ENCODE measurements around the gene CHM. TPM values are rescaled to one million over a fixed set of nuclear protein-coding genes. Genes with fewer than 3 reads are reported as not detected.

CHM gene
- 10 to 100 TPM in 1 of 4 donors, 1 to 10 TPM in 3; 5.6 to 15.6 (median 7.1) TPM for polyA plus RNA-seq
- long read RNA-seq, donor 1, full-length matches to known transcripts = 2 of 2 reads
- long read RNA-seq, donor 1, partial matches to known transcripts = 0 of 2 reads
- long read RNA-seq, donor 1, other reads (novel, unspliced or antisense) = 0 of 2 reads
- long read RNA-seq, donor 2, full-length matches to known transcripts = 3 of 3 reads
- long read RNA-seq, donor 2, partial matches to known transcripts = 0 of 3 reads
- long read RNA-seq, donor 2, other reads (novel, unspliced or antisense) = 0 of 3 reads
- long read RNA-seq, donor 3 = 0 reads
- long read RNA-seq, donor 4 = 0 reads
- long read RNA-seq, donor 5 = 0 reads
- long read RNA-seq, donor 6, full-length matches to known transcripts = 1 of 1 reads
- long read RNA-seq, donor 6, partial matches to known transcripts = 0 of 1 reads
- long read RNA-seq, donor 6, other reads (novel, unspliced or antisense) = 0 of 1 reads
- long read RNA-seq, donor 7, full-length matches to known transcripts = 1 of 1 reads
- long read RNA-seq, donor 7, partial matches to known transcripts = 0 of 1 reads
- long read RNA-seq, donor 7, other reads (novel, unspliced or antisense) = 0 of 1 reads
- long read RNA-seq, donor 8 = 0 reads
- long read RNA-seq, donor 9, partial matches to known transcripts = 0 of 1 reads
- long read RNA-seq, donor 9, other reads (novel, unspliced or antisense) = 0 of 1 reads
- long read RNA-seq, donor 10, full-length matches to known transcripts = 4 of 4 reads
- long read RNA-seq, donor 10, partial matches to known transcripts = 0 of 4 reads
- long read RNA-seq, donor 10, other reads (novel, unspliced or antisense) = 0 of 4 reads

GRCh38 chrX:86047174-86047935 is at the start of gene CHM:
TSS of gene CHM (minus strand) at chrX:86047558. CDS start at chrX:86047532, 26 bp downstream.
- H3K27ac ChIP-seq (ENCODE audit: low read depth in 1 of 3, low read length in 2 of 3) = peak within 1 kb of the TSS in 2 of 3 donors; percentile 93 to 94
- no peaks in the 10 kb centered on the region for H3K27me3 ChIP-seq (ENCODE audit: control insufficient read depth in 3 of 3, insufficient read depth in 3 of 3, low read length in 3 of 3)
- H3K36me3 ChIP-seq (ENCODE audit: control insufficient read depth in 3 of 3, insufficient read depth in 2 of 3, low read depth in 1 of 3, low read length in 3 of 3) = no peaks in the 10 kb centered on the region
- FAIRE-seq = no peak
- H3K9me3 ChIP-seq (ENCODE audit: control insufficient read depth in 2 of 2, insufficient read depth in 1 of 2, low read depth in 1 of 2, low read length in 1 of 2) = no peaks in the 10 kb centered on the region
- WGBS, 3 donors = 2 to 29% (median 6%) methylated on average over 25 of the region's 25 CpGs
- H3K4me1 ChIP-seq (ENCODE audit: control insufficient read depth in 3 of 3, insufficient read depth in 2 of 3, low read depth in 1 of 3, low read length in 2 of 3) = peaks cover 0 to 6% (median 0%) of the 10 kb centered on the region in 3 donors
- H3K4me3 ChIP-seq (ENCODE audit: low read depth in 1 of 3, low read length in 3 of 3) = peak within 1 kb of the TSS; percentile 19 to 78 (median 43)
- peak; percentile 85 to 88 for DNase-seq

GRCh38 chrX:86078650-86079049 is 31.3 kb upstream of the CHM start:
- Histone ChIP-seq H3K9me3 (ENCODE audit: control insufficient read depth in 2 of 2, insufficient read depth in 1 of 2, low read depth in 1 of 2, low read length in 1 of 2) (no peaks in the 10 kb centered on the region), H3K27ac (ENCODE audit: low read depth in 1 of 3, low read length in 2 of 3) (no peak overlapping the region), H3K4me3 (ENCODE audit: low read depth in 1 of 3, low read length in 3 of 3) (no peak overlapping the region), H3K36me3 (ENCODE audit: control insufficient read depth in 3 of 3, insufficient read depth in 2 of 3, low read depth in 1 of 3, low read length in 3 of 3) (no peaks in the 10 kb centered on the region), H3K4me1 (ENCODE audit: control insufficient read depth in 3 of 3, insufficient read depth in 2 of 3, low read depth in 1 of 3, low read length in 2 of 3) (no peaks in the 10 kb centered on the region), H3K27me3 (ENCODE audit: control insufficient read depth in 3 of 3, insufficient read depth in 3 of 3, low read length in 3 of 3) (no peaks in the 10 kb centered on the region)
- DNase-seq = no peak
- WGBS, 3 donors = 36 to 41% (median 40%) methylated on average over 5 of the region's 5 CpGs
- FAIRE-seq = no peak

DNA sequence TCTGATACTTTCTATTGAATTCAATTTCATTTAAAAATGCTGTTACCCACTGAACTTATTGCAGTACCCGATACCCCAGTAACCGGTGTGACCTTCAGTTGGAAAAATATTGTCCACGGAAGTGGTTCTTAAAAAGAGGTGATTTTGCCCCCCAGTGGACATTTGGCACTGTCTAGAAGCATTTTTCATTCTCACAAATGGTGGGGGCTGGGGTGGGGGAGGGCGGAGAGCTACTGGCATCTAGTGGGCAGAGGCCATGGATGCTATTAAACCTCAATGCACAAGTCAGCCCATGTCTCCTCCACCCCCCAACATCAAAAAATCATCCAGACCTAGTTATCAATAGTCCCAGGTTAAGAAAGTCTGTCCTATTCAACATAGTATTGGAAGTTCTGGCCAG is 19.6 kb upstream of the CHM start:
- no peak for FAIRE-seq

DNA sequence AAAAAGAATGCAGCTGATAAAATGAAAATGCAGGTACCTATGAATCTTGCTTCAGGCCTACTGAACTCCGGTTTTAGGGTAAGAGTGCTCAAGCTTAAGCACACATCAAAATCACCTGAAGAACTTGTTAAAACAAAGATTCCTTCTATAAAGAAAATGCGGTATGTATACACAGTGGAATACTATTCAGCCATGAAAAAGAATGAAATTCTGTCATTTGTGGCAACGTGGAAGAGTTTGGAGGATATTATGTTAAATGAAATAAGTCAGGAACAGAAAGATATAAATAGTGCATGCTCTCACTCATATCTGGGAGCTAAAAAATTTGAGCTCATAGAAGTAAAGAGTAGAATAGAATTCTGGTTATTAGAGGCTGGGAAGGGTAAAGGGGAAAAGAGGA is 14.0 kb upstream of the CHM start:
- H3K4me1 ChIP-seq (ENCODE audit: control insufficient read depth in 3 of 3, insufficient read depth in 2 of 3, low read depth in 1 of 3, low read length in 2 of 3) = no peaks in the 10 kb centered on the region
- 77 to 83% (median 82%) methylated on average over 3 of the region's 3 CpGs for WGBS, 3 donors
- no peaks in the 10 kb centered on the region for H3K36me3 ChIP-seq (ENCODE audit: control insufficient read depth in 3 of 3, insufficient read depth in 2 of 3, low read depth in 1 of 3, low read length in 3 of 3)
- no peak overlapping the region for H3K4me3 ChIP-seq (ENCODE audit: low read depth in 1 of 3, low read length in 3 of 3)
- H3K9me3 ChIP-seq (ENCODE audit: control insufficient read depth in 2 of 2, insufficient read depth in 1 of 2, low read depth in 1 of 2, low read length in 1 of 2) = no peaks in the 10 kb centered on the region
- no peak for DNase-seq
- no peaks in the 10 kb centered on the region for H3K27me3 ChIP-seq (ENCODE audit: control insufficient read depth in 3 of 3, insufficient read depth in 3 of 3, low read length in 3 of 3)
- peak; percentile 19 for FAIRE-seq
- H3K27ac ChIP-seq (ENCODE audit: low read depth in 1 of 3, low read length in 2 of 3) = no peak overlapping the region

More for the DNA sequence above, 19.6 kb upstream of the CHM start:
- 68 to 73% (median 70%) methylated on average over 4 of the region's 4 CpGs for WGBS, 3 donors
- no peak overlapping the region for H3K27ac ChIP-seq (ENCODE audit: low read depth in 1 of 3, low read length in 2 of 3)
- no peaks in the 10 kb centered on the region for H3K36me3 ChIP-seq (ENCODE audit: control insufficient read depth in 3 of 3, insufficient read depth in 2 of 3, low read depth in 1 of 3, low read length in 3 of 3)
- no peak overlapping the region for H3K4me3 ChIP-seq (ENCODE audit: low read depth in 1 of 3, low read length in 3 of 3)
- H3K9me3 ChIP-seq (ENCODE audit: control insufficient read depth in 2 of 2, insufficient read depth in 1 of 2, low read depth in 1 of 2, low read length in 1 of 2) = no peaks in the 10 kb centered on the region
- DNase-seq = no peak
- no peaks in the 10 kb centered on the region for H3K27me3 ChIP-seq (ENCODE audit: control insufficient read depth in 3 of 3, insufficient read depth in 3 of 3, low read length in 3 of 3)
- H3K4me1 ChIP-seq (ENCODE audit: control insufficient read depth in 3 of 3, insufficient read depth in 2 of 3, low read depth in 1 of 3, low read length in 2 of 3) = no peaks in the 10 kb centered on the region

DNA sequence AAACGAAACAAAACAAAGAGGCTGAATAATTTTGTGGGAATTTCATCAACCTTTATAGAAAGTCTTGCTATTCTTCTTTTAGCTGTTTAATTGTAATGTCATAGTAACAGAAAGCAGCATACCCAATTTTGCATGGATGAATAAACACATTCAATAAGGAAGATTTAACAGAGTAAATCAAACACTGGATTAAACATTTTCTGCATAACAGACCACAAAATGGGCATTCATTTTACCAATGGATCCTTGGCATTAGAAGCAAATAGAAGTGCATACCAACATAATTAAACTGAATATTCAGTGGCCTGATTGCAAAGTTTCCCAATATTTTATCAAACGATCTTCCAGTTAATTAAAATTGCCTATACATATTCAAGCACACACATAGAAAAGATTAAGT is 4.4 kb upstream of the CHM start:
- Histone ChIP-seq H3K27ac (ENCODE audit: low read depth in 1 of 3, low read length in 2 of 3) (no peak overlapping the region), H3K4me3 (ENCODE audit: low read depth in 1 of 3, low read length in 3 of 3) (no peak overlapping the region), H3K27me3 (ENCODE audit: control insufficient read depth in 3 of 3, insufficient read depth in 3 of 3, low read length in 3 of 3) (no peaks in the 10 kb centered on the region), H3K4me1 (ENCODE audit: control insufficient read depth in 3 of 3, insufficient read depth in 2 of 3, low read depth in 1 of 3, low read length in 2 of 3) (no peaks in the 10 kb centered on the region), H3K36me3 (ENCODE audit: control insufficient read depth in 3 of 3, insufficient read depth in 2 of 3, low read depth in 1 of 3, low read length in 3 of 3) (no peaks in the 10 kb centered on the region), H3K9me3 (ENCODE audit: control insufficient read depth in 2 of 2, insufficient read depth in 1 of 2, low read depth in 1 of 2, low read length in 1 of 2) (no peaks in the 10 kb centered on the region)
- FAIRE-seq (no peak), DNase-seq (no peak)
- 45 to 68% (median 67%) methylated on average over 2 of the region's 2 CpGs for WGBS, 3 donors

DNA sequence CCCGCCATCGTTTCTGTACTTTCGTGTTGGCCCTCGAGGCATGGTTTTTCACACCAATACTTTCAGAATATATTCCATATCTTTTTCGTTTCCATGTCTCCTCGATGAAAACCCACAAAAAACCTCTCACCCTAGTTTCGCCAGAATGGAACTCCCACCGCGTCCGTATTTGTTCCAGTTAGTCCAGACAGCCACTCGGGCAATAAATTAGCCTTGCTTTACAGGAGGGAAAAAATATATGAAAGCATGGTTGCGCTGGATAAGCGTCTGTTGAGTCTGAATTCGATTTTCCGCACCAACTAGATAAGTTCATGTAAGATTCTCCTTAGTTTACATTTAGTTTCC is 550 bp upstream of the CHM start:
- Histone ChIP-seq H3K4me1 (ENCODE audit: control insufficient read depth in 3 of 3, insufficient read depth in 2 of 3, low read depth in 1 of 3, low read length in 2 of 3) (peaks cover 0 to 6% (median 0%) of the 10 kb centered on the region in 3 donors), H3K9me3 (ENCODE audit: control insufficient read depth in 2 of 2, insufficient read depth in 1 of 2, low read depth in 1 of 2, low read length in 1 of 2) (no peaks in the 10 kb centered on the region), H3K4me3 (ENCODE audit: low read depth in 1 of 3, low read length in 3 of 3) (peak overlapping the region in 2 of 3 donors; percentile 43 to 78), H3K27ac (ENCODE audit: low read depth in 1 of 3, low read length in 2 of 3) (peak overlapping the region in 2 of 3 donors; percentile 10 to 93), H3K27me3 (ENCODE audit: control insufficient read depth in 3 of 3, insufficient read depth in 3 of 3, low read length in 3 of 3) (no peaks in the 10 kb centered on the region), H3K36me3 (ENCODE audit: control insufficient read depth in 3 of 3, insufficient read depth in 2 of 3, low read depth in 1 of 3, low read length in 3 of 3) (no peaks in the 10 kb centered on the region)
- no peak for FAIRE-seq
- 28 to 47% (median 32%) methylated on average over 15 of the region's 15 CpGs for WGBS, 3 donors
- no peak for DNase-seq

GRCh38 chrX:86044216-86044615 is 3.1 kb downstream of the CHM start:
- no peak for DNase-seq
- H3K4me3 ChIP-seq (ENCODE audit: low read depth in 1 of 3, low read length in 3 of 3) = no peak overlapping the region
- no peak for FAIRE-seq

More at GRCh38 chrX:86044216-86044615, 3.1 kb downstream of the CHM start:
- H3K27ac ChIP-seq (ENCODE audit: low read depth in 1 of 3, low read length in 2 of 3) = no peak overlapping the region
- peaks cover 0 to 4% (median 0%) of the 10 kb centered on the region in 3 donors for H3K36me3 ChIP-seq (ENCODE audit: control insufficient read depth in 3 of 3, insufficient read depth in 2 of 3, low read depth in 1 of 3, low read length in 3 of 3)
- peaks cover 0 to 6% (median 0%) of the 10 kb centered on the region in 3 donors for H3K4me1 ChIP-seq (ENCODE audit: control insufficient read depth in 3 of 3, insufficient read depth in 2 of 3, low read depth in 1 of 3, low read length in 2 of 3)
- H3K27me3 ChIP-seq (ENCODE audit: control insufficient read depth in 3 of 3, insufficient read depth in 3 of 3, low read length in 3 of 3) = no peaks in the 10 kb centered on the region
- H3K9me3 ChIP-seq (ENCODE audit: control insufficient read depth in 2 of 2, insufficient read depth in 1 of 2, low read depth in 1 of 2, low read length in 1 of 2) = no peaks in the 10 kb centered on the region
